Activated CD8-positive, alpha-beta memory T cell treated with anti-CD3 and anti-CD28 coated beads, Interleukin-2, amount 50 U/mL, for 1 hour (primary cell): ENCODE measurements around the gene MBNL2.
"Not testable (repeated sequence)": the region's sequence is repeated elsewhere in the genome, so short reads cannot be mapped to it uniquely, and the experiment has no call there.

Experiments
- DNase-seq: peaks from one replicate; pipeline ENCODE4 v3.0.0-alpha.2; 2020; ENCODE audit errors: extremely low read depth

MBNL2 gene

GRCh38 chr13:97221989-97222700 is at the start of gene MBNL2:
TSS of gene MBNL2 (plus strand) at chr13:97222333. CDS start at chr13:97276236, 53,903 bp downstream.
- DNase-seq: peak; percentile 55

- DNase-seq: no peak
Observed at GRCh38 chr13:97174638-97175037, 47.5 kb upstream of the MBNL2 start.

- DNase-seq: no peak
Observed at GRCh38 chr13:97175041-97175440, 47.1 kb upstream of the MBNL2 start.

GRCh38 chr13:97179501-97179900 is 42.6 kb upstream of the MBNL2 start:
- no peak for DNase-seq

GRCh38 chr13:97182111-97182890 is 39.8 kb upstream of the MBNL2 start:
- DNase-seq: no peak

- no peak for DNase-seq
Observed at GRCh38 chr13:97185291-97185690, 36.8 kb upstream of the MBNL2 start.

- DNase-seq: no peak
Observed at GRCh38 chr13:97185751-97186150, 36.4 kb upstream of the MBNL2 start.

GRCh38 chr13:97188207-97188606 is 33.9 kb upstream of the MBNL2 start:
- DNase-seq: no peak

GRCh38 chr13:97189928-97190327 is 32.2 kb upstream of the MBNL2 start:
- DNase-seq: no peak

GRCh38 chr13:97191142-97191541 is 31.0 kb upstream of the MBNL2 start:
- DNase-seq: no peak

GRCh38 chr13:97191615-97192014 is 30.5 kb upstream of the MBNL2 start:
- no peak for DNase-seq

- no peak for DNase-seq
Observed at GRCh38 chr13:97192166-97192565, 30.0 kb upstream of the MBNL2 start.

GRCh38 chr13:97193577-97193976 is 28.6 kb upstream of the MBNL2 start:
- no peak for DNase-seq

GRCh38 chr13:97194479-97194878 is 27.7 kb upstream of the MBNL2 start:
- no peak for DNase-seq

- DNase-seq: no peak
Observed at GRCh38 chr13:97196340-97196739, 25.8 kb upstream of the MBNL2 start.

- DNase-seq: no peak
Observed at GRCh38 chr13:97198753-97199152, 23.4 kb upstream of the MBNL2 start.

- no peak for DNase-seq
Observed at GRCh38 chr13:97199451-97199850, 22.7 kb upstream of the MBNL2 start.

GRCh38 chr13:97200081-97200942 is 21.8 kb upstream of the MBNL2 start:
- no peak for DNase-seq

GRCh38 chr13:97202761-97203160 is 19.4 kb upstream of the MBNL2 start:
- no peak for DNase-seq

- DNase-seq: no peak
Observed at GRCh38 chr13:97205465-97205864, 16.7 kb upstream of the MBNL2 start.

GRCh38 chr13:97205982-97206381 is 16.2 kb upstream of the MBNL2 start:
- DNase-seq: no peak

- DNase-seq: not testable (repeated sequence)
Observed at GRCh38 chr13:97207252-97207651, 14.9 kb upstream of the MBNL2 start.
